ENCODE results near the gene GSTK1.

- TF ChIP-seq, protein P1, sequence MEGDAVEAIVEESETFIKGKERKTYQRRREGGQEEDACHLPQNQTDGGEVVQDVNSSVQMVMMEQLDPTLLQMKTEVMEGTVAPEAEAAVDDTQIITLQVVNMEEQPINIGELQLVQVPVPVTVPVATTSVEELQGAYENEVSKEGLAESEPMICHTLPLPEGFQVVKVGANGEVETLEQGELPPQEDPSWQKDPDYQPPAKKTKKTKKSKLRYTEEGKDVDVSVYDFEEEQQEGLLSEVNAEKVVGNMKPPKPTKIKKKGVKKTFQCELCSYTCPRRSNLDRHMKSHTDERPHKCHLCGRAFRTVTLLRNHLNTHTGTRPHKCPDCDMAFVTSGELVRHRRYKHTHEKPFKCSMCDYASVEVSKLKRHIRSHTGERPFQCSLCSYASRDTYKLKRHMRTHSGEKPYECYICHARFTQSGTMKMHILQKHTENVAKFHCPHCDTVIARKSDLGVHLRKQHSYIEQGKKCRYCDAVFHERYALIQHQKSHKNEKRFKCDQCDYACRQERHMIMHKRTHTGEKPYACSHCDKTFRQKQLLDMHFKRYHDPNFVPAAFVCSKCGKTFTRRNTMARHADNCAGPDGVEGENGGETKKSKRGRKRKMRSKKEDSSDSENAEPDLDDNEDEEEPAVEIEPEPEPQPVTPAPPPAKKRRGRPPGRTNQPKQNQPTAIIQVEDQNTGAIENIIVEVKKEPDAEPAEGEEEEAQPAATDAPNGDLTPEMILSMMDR (IDR thresholded peaks at IDR 0.05), result no peak
- no peak for TF ChIP-seq POLR2A (IDR thresholded peaks at IDR 0.05)
These were observed 7.7 kb upstream of the GSTK1 start for GRCh38 chr7:143255564-143255963.
